NCI-H146 (cell line): ENCODE measurements around the gene TAAR5.
"Not testable (repeated sequence)": the region's sequence is repeated elsewhere in the genome, so short reads cannot be mapped to it uniquely, and the experiment has no call there.

Source experiments
- DNase-seq: peaks from one replicate; lab custom pipeline; 2025; lab: John Stamatoyannopoulos, UW

TAAR5 gene

GRCh38 chr6:132570221-132570777 is 19.2 kb downstream of the TAAR5 start, which contains the start of gene TAAR6:
Gene TAAR6 (plus strand): TSS chr6:132570322. CDS start chr6:132570322, 0 bp downstream.
- DNase-seq, result peak; percentile 62

GRCh38 chr6:132569170-132569569 is 20.4 kb downstream of the TAAR5 start:
- DNase-seq, result no peak

GRCh38 chr6:132568611-132569010 is 20.9 kb downstream of the TAAR5 start:
- DNase-seq, result no peak

- no peak for DNase-seq
These were observed 22.0 kb downstream of the TAAR5 start for GRCh38 chr6:132567566-132567965.

- no peak for DNase-seq
These were observed 23.1 kb downstream of the TAAR5 start for GRCh38 chr6:132566404-132566803.

- DNase-seq, result not testable (repeated sequence)
These were observed 29.5 kb downstream of the TAAR5 start for GRCh38 chr6:132560087-132560486.

- DNase-seq, result no peak
These were observed 37.2 kb downstream of the TAAR5 start, which contains the start of gene TAAR8 for GRCh38 chr6:132552372-132552771. Gene TAAR8 (plus strand): TSS chr6:132552672. CDS start chr6:132552693, 21 bp downstream.

- no peak for DNase-seq
These were observed 38.3 kb downstream of the TAAR5 start for GRCh38 chr6:132551214-132551613.

GRCh38 chr6:132548746-132549463 is 40.6 kb downstream of the TAAR5 start:
- DNase-seq, result no peak

- no peak for DNase-seq
These were observed 44.7 kb downstream of the TAAR5 start for GRCh38 chr6:132544826-132545225.
